ENCODE results near the gene DIPK1B.

DNA sequence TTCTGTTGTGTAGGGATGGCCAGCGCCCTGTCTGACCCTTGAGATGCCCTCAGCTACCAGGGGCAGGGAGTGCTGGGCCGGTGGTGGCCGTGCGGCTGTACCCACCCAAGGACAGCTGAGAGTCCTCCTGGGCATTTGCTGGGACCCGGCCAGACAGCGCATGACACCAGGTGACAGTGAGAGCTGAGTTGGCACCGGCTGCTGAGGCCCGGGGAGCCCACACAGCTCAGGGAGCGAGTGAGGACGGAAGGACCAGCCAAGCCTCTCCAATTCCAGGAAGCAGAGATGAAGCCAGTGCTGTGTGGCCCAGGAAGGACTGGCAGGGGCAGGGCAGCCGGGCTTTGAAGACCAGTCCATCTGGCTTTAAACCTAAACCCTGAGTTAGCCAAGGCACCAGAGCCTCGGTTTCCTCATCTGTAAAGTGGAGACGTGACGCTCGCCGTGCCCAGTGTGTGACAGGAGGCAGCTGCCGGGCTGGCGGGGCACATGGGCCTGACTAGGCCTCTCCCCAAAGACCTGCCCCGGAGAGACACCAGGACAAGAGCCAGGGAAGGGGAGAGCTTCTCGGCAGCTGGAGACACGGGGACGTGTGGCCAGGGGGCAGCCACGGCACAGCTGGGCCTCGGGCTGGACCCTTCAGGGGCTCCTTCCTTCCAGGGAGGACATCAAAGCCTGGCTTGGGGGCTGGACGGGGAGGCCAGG lies 22.1 kb upstream of the DIPK1B start:
- no peak for TF ChIP-seq EZH2 (IDR thresholded peaks at IDR 0.05; ENCODE audit: low read depth, unreplicated experiment)
- TF ChIP-seq, protein P1, sequence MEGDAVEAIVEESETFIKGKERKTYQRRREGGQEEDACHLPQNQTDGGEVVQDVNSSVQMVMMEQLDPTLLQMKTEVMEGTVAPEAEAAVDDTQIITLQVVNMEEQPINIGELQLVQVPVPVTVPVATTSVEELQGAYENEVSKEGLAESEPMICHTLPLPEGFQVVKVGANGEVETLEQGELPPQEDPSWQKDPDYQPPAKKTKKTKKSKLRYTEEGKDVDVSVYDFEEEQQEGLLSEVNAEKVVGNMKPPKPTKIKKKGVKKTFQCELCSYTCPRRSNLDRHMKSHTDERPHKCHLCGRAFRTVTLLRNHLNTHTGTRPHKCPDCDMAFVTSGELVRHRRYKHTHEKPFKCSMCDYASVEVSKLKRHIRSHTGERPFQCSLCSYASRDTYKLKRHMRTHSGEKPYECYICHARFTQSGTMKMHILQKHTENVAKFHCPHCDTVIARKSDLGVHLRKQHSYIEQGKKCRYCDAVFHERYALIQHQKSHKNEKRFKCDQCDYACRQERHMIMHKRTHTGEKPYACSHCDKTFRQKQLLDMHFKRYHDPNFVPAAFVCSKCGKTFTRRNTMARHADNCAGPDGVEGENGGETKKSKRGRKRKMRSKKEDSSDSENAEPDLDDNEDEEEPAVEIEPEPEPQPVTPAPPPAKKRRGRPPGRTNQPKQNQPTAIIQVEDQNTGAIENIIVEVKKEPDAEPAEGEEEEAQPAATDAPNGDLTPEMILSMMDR (conservative IDR thresholded peaks at IDR 0.05; ENCODE audit: low read depth in 2 of 2): no peak
- TF ChIP-seq CREB1 (CRISPR knock-in tag; IDR thresholded peaks at IDR 0.05; ENCODE audit: low read depth): no peak
- no peak for TF ChIP-seq POLR2AphosphoS5 (IDR thresholded peaks at IDR 0.05; ENCODE audit: low read depth)
- no peak for TF ChIP-seq JUNB (IDR thresholded peaks at IDR 0.05; ENCODE audit: unreplicated experiment)
- TF ChIP-seq, protein P2, sequence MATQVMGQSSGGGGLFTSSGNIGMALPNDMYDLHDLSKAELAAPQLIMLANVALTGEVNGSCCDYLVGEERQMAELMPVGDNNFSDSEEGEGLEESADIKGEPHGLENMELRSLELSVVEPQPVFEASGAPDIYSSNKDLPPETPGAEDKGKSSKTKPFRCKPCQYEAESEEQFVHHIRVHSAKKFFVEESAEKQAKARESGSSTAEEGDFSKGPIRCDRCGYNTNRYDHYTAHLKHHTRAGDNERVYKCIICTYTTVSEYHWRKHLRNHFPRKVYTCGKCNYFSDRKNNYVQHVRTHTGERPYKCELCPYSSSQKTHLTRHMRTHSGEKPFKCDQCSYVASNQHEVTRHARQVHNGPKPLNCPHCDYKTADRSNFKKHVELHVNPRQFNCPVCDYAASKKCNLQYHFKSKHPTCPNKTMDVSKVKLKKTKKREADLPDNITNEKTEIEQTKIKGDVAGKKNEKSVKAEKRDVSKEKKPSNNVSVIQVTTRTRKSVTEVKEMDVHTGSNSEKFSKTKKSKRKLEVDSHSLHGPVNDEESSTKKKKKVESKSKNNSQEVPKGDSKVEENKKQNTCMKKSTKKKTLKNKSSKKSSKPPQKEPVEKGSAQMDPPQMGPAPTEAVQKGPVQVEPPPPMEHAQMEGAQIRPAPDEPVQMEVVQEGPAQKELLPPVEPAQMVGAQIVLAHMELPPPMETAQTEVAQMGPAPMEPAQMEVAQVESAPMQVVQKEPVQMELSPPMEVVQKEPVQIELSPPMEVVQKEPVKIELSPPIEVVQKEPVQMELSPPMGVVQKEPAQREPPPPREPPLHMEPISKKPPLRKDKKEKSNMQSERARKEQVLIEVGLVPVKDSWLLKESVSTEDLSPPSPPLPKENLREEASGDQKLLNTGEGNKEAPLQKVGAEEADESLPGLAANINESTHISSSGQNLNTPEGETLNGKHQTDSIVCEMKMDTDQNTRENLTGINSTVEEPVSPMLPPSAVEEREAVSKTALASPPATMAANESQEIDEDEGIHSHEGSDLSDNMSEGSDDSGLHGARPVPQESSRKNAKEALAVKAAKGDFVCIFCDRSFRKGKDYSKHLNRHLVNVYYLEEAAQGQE (IDR thresholded peaks at IDR 0.05; ENCODE audit: unreplicated experiment): no peak
- TF ChIP-seq EZH2phosphoT487 (IDR thresholded peaks at IDR 0.05; ENCODE audit: unreplicated experiment): no peak

Data from GM23338 (cell line).